Gastrocnemius medialis (tissue), 4 donors: Measurements from ENCODE around the gene ARHGAP29. TPM values are rescaled to one million over a fixed set of nuclear protein-coding genes. Genes with fewer than 3 reads are reported as not detected.

Experiments used
- ATAC-seq, 2 donors: fragments of 150-250 bp; one replicate each; pipeline ENCODE4 v1.9.1; 2016
- DNase-seq, 2 donors: peaks; one replicate each; pipeline ENCODE4 v3.0.0-alpha.2; 2019
- H3K27ac ChIP-seq, 4 donors: fragments of 200-600 bp; sonication (generic); 1 replicate in 1 of 4; 2 replicates in 3 of 4; pipeline ENCODE4 v1.5.1; 2016 to 2018; ENCODE audit warnings: mild to moderate bottlenecking in 2 of 4, moderate library complexity in 1 of 4
- H3K27me3 ChIP-seq, 3 donors: fragments of 200-600 bp; sonication (generic) in 2 of 3; 1 replicate in 1 of 3; 2 replicates in 2 of 3; pipeline versions ENCODE4 v1.5.1 to v1.6.0; 2016 to 2019; ENCODE audit warnings: mild to moderate bottlenecking in 1 of 3, moderate library complexity in 1 of 3
- H3K36me3 ChIP-seq, 2 donors: fragments of 200-600 bp; sonication (generic) in 1 of 2; one replicate each; pipeline ENCODE4 v1.5.1; 2017 to 2018
- H3K4me1 ChIP-seq, 2 donors: fragments of 200-600 bp; sonication (generic) in 1 of 2; one replicate each; pipeline ENCODE4 v1.5.1; 2016 to 2017; ENCODE audit warnings: mild to moderate bottlenecking in 2 of 2
- H3K4me3 ChIP-seq, 4 donors: fragments of 200-600 bp; sonication (generic) in 3 of 4; 1 replicate in 1 of 4; 2 replicates in 3 of 4; pipeline ENCODE4 v1.5.1; 2016 to 2019; ENCODE audit warnings: mild to moderate bottlenecking in 2 of 4
- H3K9me3 ChIP-seq, 3 donors: fragments of 200-600 bp; sonication (generic) in 2 of 3; 1 replicate in 1 of 3; 2 replicates in 2 of 3; pipeline ENCODE4 v1.5.1; 2016 to 2019
- CTCF ChIP-seq, 5 experiments: fragments of 450-650 bp in 3 of 5; fragments of 200-600 bp in 2 of 5; sonication (generic) in 2 of 5; IDR thresholded peaks in 4 of 5; conservative IDR thresholded peaks in 1 of 5; 1 replicate in 4 of 5; 2 replicates in 1 of 5; pipeline ENCODE4 v1.5.1; 2016 to 2019; ENCODE audit warnings: antibody characterized with exemption in 5 of 5, mild to moderate bottlenecking in 3 of 5, moderate library complexity in 3 of 5
- POLR2A ChIP-seq, 2 donors: fragments of 450-650 bp; IDR thresholded peaks; one replicate each; pipeline ENCODE4 v1.6.1; 2017; ENCODE audit warnings: antibody characterized with exemption in 2 of 2, mild to moderate bottlenecking in 2 of 2, moderate library complexity in 2 of 2
- in situ Hi-C, 4 donors: fragments of 200-750 bp; cut with MboI; loops; one replicate each; pipeline versions ENCODE4 v1.15.0 to v1.8.0; 2017; ENCODE audit warnings: low sequenced_read_pairs in 4 of 4
- intact Hi-C: fragments of 100-400 bp; cut with DNase I; formaldehyde crosslinking; loops from one replicate; pipeline ENCODE4 v1.15.1; 2023; ENCODE audit warnings: low total_unique reads
- total RNA-seq, 4 donors: library from RNA; depleted of rRNA; stranded (reverse); fragments of >200 nt; gene quantifications; one replicate each; pipeline versions ENCODE4 v1.1.0 to v1.2.3, GENCODE V29; 2016

ARHGAP29 gene
- total RNA-seq, 4 donors from 2014 or later = 10.0 to 13.5 (median 11.6) TPM

- Histone ChIP-seq H3K27me3 (no peaks in the 10 kb centered on the region), H3K27ac (peak overlapping the region; percentile 65 to 81 (median 78)), H3K4me3 (peak overlapping the region; percentile 60 to 71 (median 65)), H3K9me3 (no peaks in the 10 kb centered on the region), H3K36me3 (no peaks in the 10 kb centered on the region), H3K4me1 (peaks cover 3 to 6% of the 10 kb centered on the region in 2 donors)
- peak; percentile 79 to 85 for TF ChIP-seq POLR2A (IDR thresholded peaks at IDR 0.05)
- TF ChIP-seq CTCF (IDR thresholded peaks at IDR 0.05 in 4 of 5, conservative IDR thresholded peaks at IDR 0.05 in 1 of 5) = no peak
- intact Hi-C loops (loop anchor here (1.0 to 5.0 kb wide), 4 partner anchors 10 to 185 kb away; partner anchors contain the start of genes ABCD3 and ARHGAP29), in situ Hi-C loops (no loop called here)
- DNase-seq (peak; percentile 44 to 60), ATAC-seq (peak; percentile 87 to 92)
Observed at GRCh38 chr1:94247138-94248094, 10.0 kb upstream of the ARHGAP29 start.

- intact Hi-C loops = loop anchor here (1.0 to 5.0 kb wide), 4 partner anchors 9 to 184 kb away; partner anchors contain the start of genes ABCD3 and ARHGAP29
- in situ Hi-C loops = no loop called here
- ATAC-seq (peak in 1 of 2 donors; percentile 8), DNase-seq (no peak)
- Histone ChIP-seq H3K27me3 (no peaks in the 10 kb centered on the region), H3K9me3 (no peaks in the 10 kb centered on the region), H3K4me1 (peaks cover 3 to 6% of the 10 kb centered on the region in 2 donors), H3K4me3 (peak overlapping the region; percentile 60 to 71 (median 65)), H3K27ac (peak overlapping the region; percentile 65 to 81 (median 78)), H3K36me3 (no peaks in the 10 kb centered on the region)
- TF ChIP-seq CTCF (IDR thresholded peaks at IDR 0.05 in 4 of 5, conservative IDR thresholded peaks at IDR 0.05 in 1 of 5) (no peak), POLR2A (IDR thresholded peaks at IDR 0.05) (no peak)
Observed at GRCh38 chr1:94246692-94247137, 9.3 kb upstream of the ARHGAP29 start.

- Histone ChIP-seq H3K27ac (peak overlapping the region; percentile 65 to 81 (median 78)), H3K27me3 (no peaks in the 10 kb centered on the region), H3K36me3 (no peaks in the 10 kb centered on the region), H3K4me3 (peak overlapping the region; percentile 60 to 71 (median 65)), H3K4me1 (peaks cover 3 to 6% of the 10 kb centered on the region in 2 donors), H3K9me3 (no peaks in the 10 kb centered on the region)
- intact Hi-C loops (loop anchor here (2.0 to 5.0 kb wide), 3 partner anchors 51 to 183 kb away; partner anchors contain the start of gene ABCD3), in situ Hi-C loops (no loop called here)
- no peak for ATAC-seq
- TF ChIP-seq POLR2A (IDR thresholded peaks at IDR 0.05) (no peak), CTCF (IDR thresholded peaks at IDR 0.05 in 4 of 5, conservative IDR thresholded peaks at IDR 0.05 in 1 of 5) (no peak)
- no peak for DNase-seq
Observed at GRCh38 chr1:94245747-94246438, 8.5 kb upstream of the ARHGAP29 start.

GRCh38 chr1:94244816-94245215 lies 7.4 kb upstream of the ARHGAP29 start:
- DNase-seq = no peak
- Histone ChIP-seq H3K27ac (peak overlapping the region; percentile 65 to 81 (median 78)), H3K9me3 (no peaks in the 10 kb centered on the region), H3K27me3 (no peaks in the 10 kb centered on the region), H3K4me1 (peaks cover 3 to 6% of the 10 kb centered on the region in 2 donors), H3K4me3 (peak overlapping the region in 1 of 4 donors; percentile 64), H3K36me3 (no peaks in the 10 kb centered on the region)
- intact Hi-C loops = loop anchor here (5.0 kb wide), 2 partner anchors 52 to 172 kb away; partner anchors contain the start of gene ABCD3
- in situ Hi-C loops = no loop called here
- TF ChIP-seq POLR2A (IDR thresholded peaks at IDR 0.05) (no peak), CTCF (IDR thresholded peaks at IDR 0.05 in 4 of 5, conservative IDR thresholded peaks at IDR 0.05 in 1 of 5) (no peak)
- ATAC-seq = no peak
